MCF 10A (cell line): ENCODE data around the gene STARD13. TPM values are rescaled to one million over a fixed set of nuclear protein-coding genes. Genes with fewer than 3 reads are reported as not detected.
A peak's percentile ranks its signal among the peaks of the same experiment; 100 is the strongest.

Experiments used
- BruUV-seq: library from RNA; stranded (reverse); fragments of 400-500 nt; replicated peaks from 2 replicates; lab custom pipeline; 2021; lab: Mats Ljungman, UMichigan
- CTCF ChIA-PET: fragments of 300-600 bp; sonication (Branson Sonifier 250); formaldehyde crosslinking; extraction: SDS; loops from one replicate; lab custom pipeline; 2021; ENCODE audit warnings: antibody characterized with exemption, inconsistent platforms; lab: Yijun Ruan, JAX
- POLR2A ChIA-PET: fragments of 300-600, 350-650 bp; sonication (Branson Sonifier 250); formaldehyde crosslinking; extraction: SDS; loops from one replicate; lab custom pipeline; 2020; ENCODE audit warnings: antibody characterized with exemption, inconsistent platforms; lab: Yijun Ruan, JAX
- DNase-seq: peaks from one replicate; pipeline ENCODE4 v3.0.0-alpha.2; 2018; ENCODE audit not compliant: unreplicated experiment
- H3K27ac Mint-ChIP-seq: one replicate; pipeline ENCODE4 v1.8.0; 2022; ENCODE audit warnings: mild to moderate bottlenecking, low read depth, mixed read lengths; ENCODE audit not compliant: unreplicated experiment
- H3K27me3 Mint-ChIP-seq: one replicate; pipeline ENCODE4 v1.8.0; 2022; ENCODE audit warnings: mixed read lengths; ENCODE audit not compliant: insufficient read depth, unreplicated experiment
- H3K36me3 Mint-ChIP-seq: one replicate; pipeline ENCODE4 v1.8.0; 2022; ENCODE audit warnings: mild to moderate bottlenecking, moderate library complexity, mixed read lengths; ENCODE audit not compliant: insufficient read depth, unreplicated experiment
- H3K4me1 Mint-ChIP-seq: one replicate; pipeline ENCODE4 v1.8.0; 2022; ENCODE audit warnings: mixed read lengths; ENCODE audit not compliant: insufficient read depth, unreplicated experiment
- H3K4me3 Mint-ChIP-seq: one replicate; pipeline ENCODE4 v1.8.0; 2022; ENCODE audit warnings: mild to moderate bottlenecking, moderate library complexity, mixed read lengths; ENCODE audit not compliant: unreplicated experiment
- H3K9me3 Mint-ChIP-seq: one replicate; pipeline ENCODE4 v1.8.0; 2022; ENCODE audit warnings: mixed read lengths; ENCODE audit not compliant: unreplicated experiment
- CTCF ChIP-seq: fragments of 200-600 bp; IDR thresholded peaks from one replicate; pipeline ENCODE4 v1.8.0; 2022; ENCODE audit warnings: antibody characterized with exemption, mild to moderate bottlenecking; ENCODE audit not compliant: unreplicated experiment
- intact Hi-C: fragments of 100-400 bp; cut with micrococcal nuclease; formaldehyde crosslinking; loops from 2 replicates; pipeline ENCODE4 v1.14.1; 2022
- total RNA-seq: library from RNA; stranded (reverse); gene quantifications from 2 replicates; pipeline ENCODE4 v1.2.3, GENCODE V29; 2022

Gene STARD13
- total RNA-seq, 1 experiment from 2014 or later: 31.9 TPM

- H3K27me3 Mint-ChIP-seq: no peaks in the 10 kb centered on the region
- DNase-seq: no peak
- CTCF ChIA-PET: interaction anchor here (0.6 kb wide), 1 partner anchor 46 kb away, joined by 3 read pairs; no protein-coding TSS in a partner anchor
- no peaks in the 10 kb centered on the region for H3K9me3 Mint-ChIP-seq
- intact Hi-C loops: loop anchor here (10.0 kb wide), 1 partner anchor 639 kb away; the partner anchor contains the start of gene PDS5B
- POLR2A ChIA-PET: interaction anchor here (1.0 to 11.7 kb wide), 4 partner anchors 10 to 319 kb away, joined by 3 to 97 read pairs (median 6); partner anchors contain the start of gene STARD13
- TF ChIP-seq CTCF: no peak
- no peak overlapping the region for H3K4me3 Mint-ChIP-seq
- no peak overlapping the region for H3K27ac Mint-ChIP-seq
- H3K36me3 Mint-ChIP-seq: peaks cover 34% of the 10 kb centered on the region
- BruUV-seq: no TSS peak
- H3K4me1 Mint-ChIP-seq: peaks cover 36% of the 10 kb centered on the region
Observed at GRCh38 chr13:33224191-33224590, 61.4 kb downstream of the STARD13 start.

DNA sequence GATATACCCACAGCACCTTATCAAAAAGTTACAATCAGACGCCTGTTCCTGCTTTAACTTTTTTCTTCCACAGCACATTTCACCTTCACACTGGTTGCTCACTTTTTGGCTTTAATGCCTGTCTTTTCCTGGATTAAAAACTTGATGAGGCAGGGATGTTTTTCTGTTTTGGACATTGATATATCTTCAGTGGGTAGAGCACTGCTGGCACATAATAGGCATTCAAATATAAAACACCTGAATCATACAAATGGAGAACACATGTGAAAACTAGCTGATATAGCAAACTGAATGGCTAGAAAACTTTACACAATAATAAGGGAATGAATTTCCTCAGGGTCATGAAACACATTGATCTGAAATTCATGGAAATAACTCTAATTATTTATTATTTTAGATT lies 65.6 kb downstream of the STARD13 start:
- no peak for DNase-seq
- no TSS peak for BruUV-seq
- intact Hi-C loops: loop anchor here (10.0 kb wide), 1 partner anchor 635 kb away; the partner anchor contains the start of gene PDS5B
- no peaks in the 10 kb centered on the region for H3K27me3 Mint-ChIP-seq
- H3K27ac Mint-ChIP-seq: peak overlapping the region; percentile 94
- no peak for TF ChIP-seq CTCF
- no peaks in the 10 kb centered on the region for H3K9me3 Mint-ChIP-seq
- POLR2A ChIA-PET: interaction anchor here (0.5 to 2.0 kb wide), 14 partner anchors 9 to 446 kb away, joined by 3 to 27 read pairs (median 4); partner anchors contain the start of gene STARD13
- no peak overlapping the region for H3K4me3 Mint-ChIP-seq
- H3K4me1 Mint-ChIP-seq: peaks cover 49% of the 10 kb centered on the region
- peaks cover 50% of the 10 kb centered on the region for H3K36me3 Mint-ChIP-seq
- CTCF ChIA-PET: interaction anchor here (0.8 to 1.3 kb wide), 2 partner anchors 8 to 10 kb away, joined by 3 to 4 read pairs; no protein-coding TSS in a partner anchor

GRCh38 chr13:33218426-33218825 lies 67.1 kb downstream of the STARD13 start:
- intact Hi-C loops: no loop called here
- no peak for DNase-seq
- Mint-ChIP-seq H3K4me1 (peaks cover 62% of the 10 kb centered on the region), H3K27ac (peak overlapping the region; percentile 94), H3K4me3 (peak overlapping the region; percentile 37), H3K36me3 (peaks cover 50% of the 10 kb centered on the region), H3K9me3 (no peaks in the 10 kb centered on the region), H3K27me3 (no peaks in the 10 kb centered on the region)
- TF ChIP-seq CTCF: no peak
- no TSS peak for BruUV-seq
- CTCF ChIA-PET: interaction anchor here (1.2 to 2.2 kb wide), 3 partner anchors 8 to 11 kb away, joined by 8 to 10 read pairs (median 8); no protein-coding TSS in a partner anchor
- POLR2A ChIA-PET: interaction anchor here (0.8 to 2.4 kb wide), 13 partner anchors 10 to 679 kb away, joined by 3 to 32 read pairs (median 4); partner anchors contain the start of gene STARD13

DNA sequence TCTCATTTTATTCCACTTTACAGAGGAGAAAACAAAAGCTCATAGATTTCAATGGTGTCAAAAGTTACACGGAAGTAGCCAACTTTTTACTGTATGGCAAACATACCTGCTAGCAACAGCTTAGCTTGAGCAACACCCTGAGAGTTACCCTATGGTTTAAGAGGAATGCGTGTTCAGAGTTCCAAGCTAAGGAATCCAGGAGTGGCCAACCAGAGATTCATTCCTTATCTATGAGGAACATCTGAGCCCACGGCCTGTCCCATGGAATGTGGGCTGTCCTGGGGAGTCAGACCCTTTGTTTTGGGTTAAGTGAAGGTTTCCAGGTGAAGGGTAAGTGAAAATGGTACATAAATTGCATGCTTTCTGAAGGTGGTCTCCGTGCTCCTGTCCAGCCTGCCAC lies 67.5 kb downstream of the STARD13 start:
- Mint-ChIP-seq H3K4me1 (peaks cover 67% of the 10 kb centered on the region), H3K27ac (peak overlapping the region; percentile 94), H3K27me3 (no peaks in the 10 kb centered on the region), H3K4me3 (peak overlapping the region; percentile 37), H3K9me3 (no peaks in the 10 kb centered on the region), H3K36me3 (peaks cover 53% of the 10 kb centered on the region)
- no TSS peak for BruUV-seq
- TF ChIP-seq CTCF: no peak
- DNase-seq: peak; percentile 62
- intact Hi-C loops: no loop called here
- CTCF ChIA-PET: interaction anchor here (1.2 to 2.2 kb wide), 3 partner anchors 8 to 11 kb away, joined by 8 to 10 read pairs (median 8); no protein-coding TSS in a partner anchor
- POLR2A ChIA-PET: interaction anchor here (0.6 to 2.4 kb wide), 17 partner anchors 10 to 679 kb away, joined by 3 to 32 read pairs (median 4); partner anchors contain the start of genes PDS5B and STARD13
